Measurements from ENCODE around the gene APPL1. TPM values are rescaled to one million over a fixed set of nuclear protein-coding genes. Genes with fewer than 3 reads are reported as not detected.
"Not testable (repeated sequence)": the region's sequence is repeated elsewhere in the genome, so short reads cannot be mapped to it uniquely, and the experiment has no call there.

Gene APPL1
- total RNA-seq, 1 experiment from 2014 or later = 66.2 TPM

DNA sequence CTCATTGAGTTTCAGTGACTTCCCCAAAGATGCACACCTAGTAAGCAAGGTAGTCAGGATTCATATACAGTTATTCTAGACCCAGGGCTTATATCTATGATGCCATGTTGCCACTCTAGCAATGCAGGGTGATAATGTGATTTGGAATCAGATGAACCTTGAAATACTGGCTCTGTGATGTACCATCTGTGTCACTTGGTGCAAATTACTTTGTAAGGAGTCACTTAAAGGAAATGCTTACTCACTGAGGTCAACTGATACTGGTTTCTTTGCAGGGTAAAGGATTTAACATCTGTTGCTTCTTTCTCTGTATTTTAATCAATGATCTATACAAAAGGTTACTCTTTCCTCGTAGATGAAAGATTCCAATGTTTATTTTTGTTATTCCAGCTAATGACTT lies 54.2 kb downstream of the APPL1 start:
- H3K9ac ChIP-seq (ENCODE audit: low read length) = no peak overlapping the region
- no peak overlapping the region for H3K4me2 ChIP-seq (ENCODE audit: low read depth, low read length, poor library complexity, severe bottlenecking)
- H3K4me1 ChIP-seq (ENCODE audit: low read length) = no peaks in the 10 kb centered on the region
- H2AFZ ChIP-seq (ENCODE audit: low read length) = no peak overlapping the region
- no peaks in the 10 kb centered on the region for H3K9me2 ChIP-seq (replicated peaks; ENCODE audit: insufficient read depth, low read length)
- no peak overlapping the region for H3K4me3 ChIP-seq (ENCODE audit: low read length)
- no peaks in the 10 kb centered on the region for H3K36me3 ChIP-seq (ENCODE audit: insufficient read depth, low read length)
- no peaks in the 10 kb centered on the region for H3K9me3 ChIP-seq (ENCODE audit: low read length)
- no peaks in the 10 kb centered on the region for H3K79me2 ChIP-seq (ENCODE audit: low read length)
- DNase-seq = no peak
- H3K27me3 ChIP-seq (ENCODE audit: low read length) = no peaks in the 10 kb centered on the region
- H3K27ac ChIP-seq (ENCODE audit: low read length) = no peak overlapping the region
- no peaks in the 10 kb centered on the region for H4K20me1 ChIP-seq (ENCODE audit: insufficient read depth, low read depth, low read length)

- Histone ChIP-seq H3K9ac (ENCODE audit: low read length) (no peak overlapping the region), H3K36me3 (ENCODE audit: insufficient read depth, low read length) (no peaks in the 10 kb centered on the region), H3K4me2 (ENCODE audit: low read depth, low read length, poor library complexity, severe bottlenecking) (no peak overlapping the region), H3K79me2 (ENCODE audit: low read length) (no peaks in the 10 kb centered on the region), H2AFZ (ENCODE audit: low read length) (no peak overlapping the region), H3K4me1 (ENCODE audit: low read length) (no peaks in the 10 kb centered on the region), H4K20me1 (ENCODE audit: insufficient read depth, low read depth, low read length) (no peaks in the 10 kb centered on the region), H3K27me3 (ENCODE audit: low read length) (no peaks in the 10 kb centered on the region), H3K27ac (ENCODE audit: low read length) (no peak overlapping the region), H3K4me3 (ENCODE audit: low read length) (no peak overlapping the region), H3K9me2 (replicated peaks; ENCODE audit: insufficient read depth, low read length) (no peaks in the 10 kb centered on the region), H3K9me3 (ENCODE audit: low read length) (no peaks in the 10 kb centered on the region)
- DNase-seq = no peak
Measured at GRCh38 chr3:57283334-57283733, 55.8 kb downstream of the APPL1 start.

DNA sequence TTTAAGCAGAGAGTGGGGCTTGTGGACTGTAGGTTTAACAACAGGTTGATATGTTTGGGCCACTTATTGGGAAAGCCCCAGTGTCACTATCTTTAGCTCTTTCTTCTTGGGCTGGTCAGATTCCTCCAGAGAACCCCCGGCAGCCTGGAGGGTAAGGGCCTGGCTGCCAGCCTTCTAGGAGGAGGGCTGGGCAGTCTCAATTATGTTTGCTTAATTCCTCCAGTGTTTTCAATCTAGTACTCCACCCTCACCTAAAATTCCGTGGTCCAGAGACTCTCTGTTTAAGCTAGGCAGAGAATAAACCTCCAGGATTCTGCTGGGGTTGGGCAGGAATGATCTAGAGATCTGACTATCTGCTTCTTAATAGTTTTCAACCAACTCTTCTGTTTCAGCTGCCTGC lies 59.7 kb downstream of the APPL1 start:
- Histone ChIP-seq H3K9me3 (ENCODE audit: low read length) (no peaks in the 10 kb centered on the region), H3K9me2 (replicated peaks; ENCODE audit: insufficient read depth, low read length) (no peaks in the 10 kb centered on the region), H3K4me3 (ENCODE audit: low read length) (no peak overlapping the region), H3K9ac (ENCODE audit: low read length) (no peak overlapping the region), H3K4me1 (ENCODE audit: low read length) (no peaks in the 10 kb centered on the region), H2AFZ (ENCODE audit: low read length) (no peak overlapping the region), H3K4me2 (ENCODE audit: low read depth, low read length, poor library complexity, severe bottlenecking) (no peak overlapping the region), H3K27me3 (ENCODE audit: low read length) (no peaks in the 10 kb centered on the region), H3K36me3 (ENCODE audit: insufficient read depth, low read length) (no peaks in the 10 kb centered on the region), H4K20me1 (ENCODE audit: insufficient read depth, low read depth, low read length) (no peaks in the 10 kb centered on the region), H3K79me2 (ENCODE audit: low read length) (no peaks in the 10 kb centered on the region), H3K27ac (ENCODE audit: low read length) (no peak overlapping the region)
- no peak for DNase-seq

GRCh38 chr3:57288403-57288802 lies 60.9 kb downstream of the APPL1 start:
- Histone ChIP-seq H3K4me3 (ENCODE audit: low read length) (no peak overlapping the region), H3K79me2 (ENCODE audit: low read length) (no peaks in the 10 kb centered on the region), H3K36me3 (ENCODE audit: insufficient read depth, low read length) (no peaks in the 10 kb centered on the region), H3K4me2 (ENCODE audit: low read depth, low read length, poor library complexity, severe bottlenecking) (no peak overlapping the region), H3K27me3 (ENCODE audit: low read length) (no peaks in the 10 kb centered on the region), H4K20me1 (ENCODE audit: insufficient read depth, low read depth, low read length) (no peaks in the 10 kb centered on the region), H3K9me2 (replicated peaks; ENCODE audit: insufficient read depth, low read length) (no peaks in the 10 kb centered on the region), H3K4me1 (ENCODE audit: low read length) (no peaks in the 10 kb centered on the region), H2AFZ (ENCODE audit: low read length) (no peak overlapping the region), H3K9me3 (ENCODE audit: low read length) (no peaks in the 10 kb centered on the region), H3K27ac (ENCODE audit: low read length) (no peak overlapping the region), H3K9ac (ENCODE audit: low read length) (no peak overlapping the region)
- no peak for DNase-seq

GRCh38 chr3:57292159-57292896 lies 64.8 kb downstream of the APPL1 start, which contains the start of gene ASB14:
Gene ASB14 (minus strand): TSS chr3:57292685. CDS start chr3:57292033, 652 bp downstream.
- Histone ChIP-seq H4K20me1 (ENCODE audit: insufficient read depth, low read depth, low read length) (no peaks in the 10 kb centered on the region), H3K27ac (ENCODE audit: low read length) (no peak within 1 kb of the TSS), H3K9ac (ENCODE audit: low read length) (no peak within 1 kb of the TSS), H3K9me2 (replicated peaks; ENCODE audit: insufficient read depth, low read length) (no peaks in the 10 kb centered on the region), H2AFZ (ENCODE audit: low read length) (no peak within 1 kb of the TSS), H3K4me1 (ENCODE audit: low read length) (no peaks in the 10 kb centered on the region), H3K36me3 (ENCODE audit: insufficient read depth, low read length) (no peaks in the 10 kb centered on the region), H3K9me3 (ENCODE audit: low read length) (no peaks in the 10 kb centered on the region), H3K27me3 (ENCODE audit: low read length) (no peaks in the 10 kb centered on the region), H3K4me2 (ENCODE audit: low read depth, low read length, poor library complexity, severe bottlenecking) (no peak within 1 kb of the TSS), H3K79me2 (ENCODE audit: low read length) (no peaks in the 10 kb centered on the region), H3K4me3 (ENCODE audit: low read length) (no peak within 1 kb of the TSS)
- DNase-seq = no peak

DNA sequence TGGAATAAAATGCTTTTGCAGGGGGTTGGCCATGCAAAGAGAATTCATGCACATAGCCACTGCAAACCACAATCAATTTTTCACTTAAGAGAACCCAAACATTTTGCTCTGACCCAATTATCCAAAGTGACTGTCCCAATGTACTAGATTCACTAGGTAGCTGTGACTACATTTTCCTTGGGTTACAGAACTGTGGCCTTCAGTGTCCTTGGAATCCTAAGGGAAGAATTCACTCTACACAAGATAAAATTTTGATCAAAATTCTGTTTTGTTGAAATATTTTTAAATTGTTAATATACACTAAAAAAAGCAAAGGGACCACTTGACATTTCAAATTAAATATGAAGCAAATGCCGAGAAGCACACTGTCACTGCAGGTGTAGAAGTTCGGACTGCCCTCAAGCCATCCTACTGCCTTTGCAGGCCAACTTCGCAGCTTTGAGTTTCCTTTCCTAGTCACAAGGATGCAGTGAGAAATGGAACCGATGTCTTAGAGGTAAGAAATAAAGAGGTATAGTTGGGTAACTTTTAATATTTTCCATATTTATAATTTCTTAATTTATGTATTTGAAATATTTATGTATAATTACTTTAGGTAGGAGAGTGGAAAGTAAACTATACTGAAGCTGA lies 65.5 kb downstream of the APPL1 start:
- H3K4me1 ChIP-seq (ENCODE audit: low read length) = no peaks in the 10 kb centered on the region
- no peaks in the 10 kb centered on the region for H3K79me2 ChIP-seq (ENCODE audit: low read length)
- no peaks in the 10 kb centered on the region for H3K9me2 ChIP-seq (replicated peaks; ENCODE audit: insufficient read depth, low read length)
- DNase-seq = no peak
- no peak overlapping the region for H3K4me2 ChIP-seq (ENCODE audit: low read depth, low read length, poor library complexity, severe bottlenecking)
- no peak overlapping the region for H3K27ac ChIP-seq (ENCODE audit: low read length)
- H3K9ac ChIP-seq (ENCODE audit: low read length) = no peak overlapping the region
- H4K20me1 ChIP-seq (ENCODE audit: insufficient read depth, low read depth, low read length) = no peaks in the 10 kb centered on the region
- H3K9me3 ChIP-seq (ENCODE audit: low read length) = no peaks in the 10 kb centered on the region
- no peaks in the 10 kb centered on the region for H3K27me3 ChIP-seq (ENCODE audit: low read length)
- no peaks in the 10 kb centered on the region for H3K36me3 ChIP-seq (ENCODE audit: insufficient read depth, low read length)
- no peak overlapping the region for H3K4me3 ChIP-seq (ENCODE audit: low read length)
- no peak overlapping the region for H2AFZ ChIP-seq (ENCODE audit: low read length)

DNA sequence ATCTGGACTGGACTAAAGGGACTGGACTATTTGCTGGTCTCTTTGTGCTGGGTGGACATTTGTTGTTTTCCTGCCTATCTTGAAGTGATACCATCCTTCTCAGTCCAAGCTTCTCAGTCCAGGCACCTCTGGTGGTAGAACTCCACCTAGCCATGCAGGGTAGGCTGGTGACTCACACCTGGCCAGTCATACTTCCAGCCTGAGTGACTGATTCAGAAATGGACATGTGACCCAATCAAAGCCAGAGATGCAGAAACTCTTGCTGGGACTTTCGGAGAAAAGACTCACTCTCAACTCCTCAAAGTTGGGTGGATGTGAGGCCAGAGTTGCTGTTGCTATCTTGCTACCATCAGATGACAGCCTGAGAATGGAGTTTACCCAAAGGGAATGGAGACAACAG lies 70.5 kb downstream of the APPL1 start:
- no peak for DNase-seq

GRCh38 chr3:57303520-57303919 lies 76.0 kb downstream of the APPL1 start:
- H3K4me1 ChIP-seq (ENCODE audit: low read length); DNase-seq; H3K9me3 ChIP-seq (ENCODE audit: low read length); H4K20me1 ChIP-seq (ENCODE audit: insufficient read depth, low read depth, low read length); H3K36me3 ChIP-seq (ENCODE audit: insufficient read depth, low read length); H3K27me3 ChIP-seq (ENCODE audit: low read length); H3K9ac ChIP-seq (ENCODE audit: low read length); H3K27ac ChIP-seq (ENCODE audit: low read length); H3K4me2 ChIP-seq (ENCODE audit: low read depth, low read length, poor library complexity, severe bottlenecking); H3K9me2 ChIP-seq (replicated peaks; ENCODE audit: insufficient read depth, low read length); H2AFZ ChIP-seq (ENCODE audit: low read length); H3K79me2 ChIP-seq (ENCODE audit: low read length); H3K4me3 ChIP-seq (ENCODE audit: low read length): not testable (repeated sequence)

More for the DNA sequence above, 70.5 kb downstream of the APPL1 start:
- Histone ChIP-seq H3K4me3 (ENCODE audit: low read length) (no peak overlapping the region), H3K27me3 (ENCODE audit: low read length) (no peaks in the 10 kb centered on the region), H3K79me2 (ENCODE audit: low read length) (no peaks in the 10 kb centered on the region), H3K4me1 (ENCODE audit: low read length) (no peaks in the 10 kb centered on the region), H3K36me3 (ENCODE audit: insufficient read depth, low read length) (no peaks in the 10 kb centered on the region), H3K9me3 (ENCODE audit: low read length) (no peaks in the 10 kb centered on the region), H3K9ac (ENCODE audit: low read length) (no peak overlapping the region), H3K4me2 (ENCODE audit: low read depth, low read length, poor library complexity, severe bottlenecking) (no peak overlapping the region), H4K20me1 (ENCODE audit: insufficient read depth, low read depth, low read length) (no peaks in the 10 kb centered on the region), H2AFZ (ENCODE audit: low read length) (no peak overlapping the region), H3K9me2 (replicated peaks; ENCODE audit: insufficient read depth, low read length) (no peaks in the 10 kb centered on the region), H3K27ac (ENCODE audit: low read length) (no peak overlapping the region)

Data from Karpas-422 (cell line).